ENCODE data around the gene CADM2.

Gene CADM2

DNA sequence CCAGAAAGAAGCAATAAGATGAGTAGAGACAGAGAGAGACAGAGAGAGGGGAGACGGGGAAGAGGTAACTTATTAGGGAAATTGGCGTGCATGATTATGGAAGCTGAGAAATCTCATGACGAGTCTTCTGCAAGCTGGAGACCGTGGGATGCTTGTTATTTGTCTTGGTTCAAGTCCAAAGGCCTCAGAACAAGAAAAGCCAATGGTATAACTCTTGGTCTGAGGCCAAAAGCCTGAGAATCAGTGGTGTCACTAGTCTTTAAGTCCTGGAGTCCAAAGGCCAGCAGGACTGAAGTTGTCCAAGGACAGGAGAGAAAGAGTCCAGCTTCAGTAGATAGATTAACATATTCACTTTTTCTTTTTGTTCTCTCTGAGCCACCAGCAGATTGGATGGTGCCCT, 613.6 kb downstream of the CADM2 start:
- DNase-seq (ENCODE audit: low spot score) = no peak

DNA sequence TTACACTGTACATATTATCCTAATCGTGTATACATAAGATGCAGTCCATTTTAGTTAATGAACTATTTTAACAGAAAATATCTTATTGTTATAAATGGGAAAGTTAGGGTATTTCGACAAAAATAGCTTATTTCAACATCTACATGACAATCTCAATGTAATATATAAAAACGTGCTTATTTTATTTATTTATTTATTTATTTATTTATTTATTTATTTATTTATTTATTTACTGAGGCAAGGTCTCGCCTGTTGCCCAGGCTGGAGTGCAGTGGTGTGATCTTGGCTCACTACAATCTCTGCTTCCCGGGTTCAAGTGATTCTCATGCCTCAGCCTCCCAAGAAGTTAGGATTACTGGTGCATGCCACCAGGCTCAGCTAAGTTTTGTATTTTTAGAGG, 614.2 kb downstream of the CADM2 start:
- no peak for DNase-seq (ENCODE audit: low spot score)

GRCh38 chr3:85574006-85574705, 615.4 kb downstream of the CADM2 start:
- no peak for DNase-seq (ENCODE audit: low spot score)

GRCh38 chr3:85576091-85576690, 617.4 kb downstream of the CADM2 start:
- peak; percentile 46 for DNase-seq (ENCODE audit: low spot score)

GRCh38 chr3:85576697-85577200, 618.0 kb downstream of the CADM2 start:
- DNase-seq (ENCODE audit: low spot score) = no peak

GRCh38 chr3:85584779-85585356, 626.1 kb downstream of the CADM2 start:
- no peak for DNase-seq (ENCODE audit: low spot score)

DNA sequence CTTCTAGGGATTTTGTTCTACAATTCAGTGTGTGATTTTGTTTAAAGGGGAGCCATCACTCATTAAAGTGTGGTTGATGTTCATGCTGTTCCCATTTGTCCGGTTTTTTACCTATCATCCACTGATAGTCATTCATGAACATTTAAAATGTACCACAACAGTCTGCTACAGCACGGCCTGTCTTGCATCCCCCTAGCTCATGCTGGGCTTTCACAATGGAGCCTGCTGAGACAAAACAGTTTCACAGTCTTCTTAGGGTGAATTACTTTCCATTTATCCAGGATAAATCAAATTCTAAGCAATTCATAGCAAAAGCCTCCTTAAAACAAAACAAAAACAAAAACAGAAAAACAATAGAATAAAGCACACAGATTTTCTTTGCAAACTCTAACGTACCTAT, 627.2 kb downstream of the CADM2 start:
- no peak for DNase-seq (ENCODE audit: low spot score)

DNA sequence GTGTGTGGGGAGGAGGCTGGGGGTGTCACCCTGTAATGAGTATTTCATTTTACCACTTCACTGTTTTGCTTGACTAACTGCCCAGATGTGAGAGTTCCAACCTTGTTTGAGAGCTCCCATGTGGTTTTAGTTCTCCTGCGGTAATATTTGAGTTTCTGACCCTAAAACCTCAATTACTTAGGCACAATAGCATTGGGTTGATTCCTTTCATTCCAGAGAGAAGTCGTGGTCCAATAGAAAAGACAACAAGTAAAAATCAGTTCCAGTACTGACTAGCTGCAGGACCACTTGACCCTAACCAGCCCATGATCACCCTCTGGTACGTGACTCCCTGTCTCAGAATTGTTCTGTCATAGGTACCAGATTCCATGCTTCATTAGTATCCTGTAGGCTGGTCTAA, 630.4 kb downstream of the CADM2 start:
- no peak for DNase-seq (ENCODE audit: low spot score)

DNA sequence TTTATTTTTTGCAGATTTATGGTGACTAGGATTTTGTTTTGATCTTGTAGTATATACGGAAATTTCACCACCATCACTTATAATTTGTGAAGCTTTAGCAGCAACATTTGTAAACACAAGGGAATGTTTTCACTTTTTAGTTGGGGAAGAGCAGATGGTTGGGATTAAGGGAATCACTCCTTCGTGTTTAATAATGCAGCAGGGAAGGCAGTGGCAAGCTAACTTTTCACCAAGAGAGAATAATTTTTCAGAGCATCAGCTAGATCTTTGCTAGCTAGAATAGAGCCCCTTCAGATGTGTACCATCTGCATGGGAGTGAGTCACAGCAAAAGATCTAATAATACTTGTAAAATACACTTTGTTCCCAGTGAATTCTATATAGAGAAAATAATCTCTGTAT, 632.7 kb downstream of the CADM2 start:
- no peak for DNase-seq (ENCODE audit: low spot score)

DNA sequence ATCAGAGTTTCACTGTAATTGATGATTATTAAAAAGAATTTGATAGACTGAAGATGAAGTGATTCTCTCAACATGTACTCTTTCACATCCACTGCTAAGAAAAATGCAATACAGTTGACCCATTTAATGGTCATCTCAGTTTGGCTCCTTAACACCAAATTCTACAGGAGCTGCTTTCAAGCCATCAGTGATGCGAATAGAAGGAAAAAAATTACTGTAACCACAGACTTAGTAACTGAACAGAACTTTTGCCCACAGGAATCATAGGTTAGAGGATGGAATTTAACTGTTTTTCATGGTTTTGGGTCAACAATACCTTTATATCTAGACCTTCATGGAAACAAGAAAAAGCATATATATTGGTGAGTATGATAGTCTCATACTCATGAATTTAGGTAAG, 633.5 kb downstream of the CADM2 start:
- DNase-seq (ENCODE audit: low spot score) = no peak

GRCh38 chr3:85594676-85595075, 635.9 kb downstream of the CADM2 start:
- no peak for DNase-seq (ENCODE audit: low spot score)

DNA sequence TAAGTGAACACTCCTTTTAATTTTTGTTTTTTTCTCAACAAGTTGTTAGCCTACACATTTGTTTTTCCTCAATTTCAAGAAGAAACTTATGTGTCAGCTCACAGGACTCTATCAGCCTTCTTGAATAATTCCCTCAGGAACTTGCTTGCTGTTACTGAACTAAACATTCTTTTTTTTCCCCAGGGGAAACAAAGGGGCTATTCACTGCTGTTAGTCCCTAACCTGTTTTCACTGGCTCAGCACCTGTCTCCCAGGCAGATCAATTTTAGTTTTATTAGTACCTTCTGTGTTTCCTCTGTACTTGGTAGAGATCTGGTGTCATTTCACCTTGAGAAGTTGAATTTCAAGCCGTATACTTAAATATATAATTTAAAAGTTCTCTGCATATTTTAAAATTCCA, 644.6 kb downstream of the CADM2 start:
- no peak for DNase-seq (ENCODE audit: low spot score)

DNA sequence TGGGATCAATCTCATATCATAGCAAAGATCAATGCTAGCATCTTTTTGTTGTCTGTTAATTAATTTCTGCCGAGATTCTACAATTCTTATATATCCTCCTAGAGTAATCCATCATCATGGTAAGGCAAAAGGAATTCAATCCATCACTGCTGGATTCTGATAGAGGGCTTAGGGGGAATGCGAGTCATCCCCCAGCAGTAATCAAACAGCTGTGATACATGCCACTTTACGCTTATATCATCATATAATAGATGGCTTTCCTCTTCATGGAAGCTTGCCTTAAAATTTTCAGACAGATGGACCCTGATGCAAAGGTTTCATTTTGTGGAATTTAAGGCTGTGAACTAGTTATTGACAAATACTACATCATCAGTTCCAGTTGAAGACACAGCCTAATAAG, 645.9 kb downstream of the CADM2 start:
- no peak for DNase-seq (ENCODE audit: low spot score)

GRCh38 chr3:85605066-85605465, 646.3 kb downstream of the CADM2 start:
- no peak for DNase-seq (ENCODE audit: low spot score)

DNA sequence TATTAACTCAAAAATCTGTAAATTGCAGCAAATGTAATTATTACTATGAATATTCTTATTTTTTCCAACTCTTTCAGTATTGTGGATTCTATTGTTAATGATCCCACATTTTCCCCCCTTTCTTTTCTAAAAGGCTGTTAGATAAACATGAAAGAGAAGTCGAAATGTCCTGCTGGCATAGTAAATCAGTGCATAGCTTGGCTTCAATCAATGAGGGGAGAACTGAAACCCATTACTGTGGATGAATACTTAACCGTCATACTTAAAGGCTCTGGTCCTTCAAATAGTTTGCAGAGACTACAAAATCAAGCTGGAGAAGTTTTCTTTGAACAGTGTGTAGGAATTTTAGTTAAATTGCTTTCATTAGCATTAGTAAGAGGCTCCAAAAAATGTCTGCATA, 667.9 kb downstream of the CADM2 start:
- DNase-seq (ENCODE audit: low spot score) = no peak

DNA sequence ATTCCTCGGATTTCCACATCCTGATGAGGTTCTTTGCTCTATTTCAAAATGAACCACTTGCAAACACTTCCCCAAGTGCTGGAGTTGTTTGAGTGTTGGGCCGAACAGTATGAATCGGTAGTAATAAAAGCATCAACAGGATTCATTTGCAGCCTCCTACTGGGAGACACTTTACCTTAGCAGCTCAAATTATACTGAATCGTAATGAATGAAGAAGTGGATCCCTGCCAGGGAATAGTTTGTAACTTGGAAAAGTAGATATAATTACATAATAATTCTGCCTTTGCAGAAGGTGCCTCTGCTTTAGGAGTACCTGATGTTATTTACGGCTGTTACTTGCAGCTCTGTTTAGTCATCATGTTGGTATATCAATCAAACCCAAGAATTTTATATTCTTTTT, 669.1 kb downstream of the CADM2 start:
- DNase-seq (ENCODE audit: low spot score) = no peak

- DNase-seq (ENCODE audit: low spot score) = no peak
These were observed 672.3 kb downstream of the CADM2 start for GRCh38 chr3:85631070-85631469.

DNA sequence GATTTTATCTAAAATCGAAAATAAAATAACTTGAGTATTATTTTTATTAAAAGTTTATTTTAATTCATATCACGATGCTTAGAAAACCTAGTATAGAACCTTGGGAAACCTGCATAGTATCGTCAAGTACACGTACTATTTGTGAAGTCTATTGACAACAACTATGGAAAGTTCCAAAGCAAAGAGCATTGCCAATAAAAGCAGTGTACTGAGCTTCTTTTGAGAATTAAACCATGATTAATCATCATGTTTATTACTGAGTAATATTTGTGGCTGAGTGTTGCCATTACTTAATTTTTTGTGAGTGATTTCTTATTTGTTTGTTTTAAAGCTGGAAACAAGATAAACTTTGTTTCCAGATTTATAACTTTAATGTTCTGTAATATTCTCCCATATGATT, 674.1 kb downstream of the CADM2 start:
- no peak for DNase-seq (ENCODE audit: low spot score)

DNA sequence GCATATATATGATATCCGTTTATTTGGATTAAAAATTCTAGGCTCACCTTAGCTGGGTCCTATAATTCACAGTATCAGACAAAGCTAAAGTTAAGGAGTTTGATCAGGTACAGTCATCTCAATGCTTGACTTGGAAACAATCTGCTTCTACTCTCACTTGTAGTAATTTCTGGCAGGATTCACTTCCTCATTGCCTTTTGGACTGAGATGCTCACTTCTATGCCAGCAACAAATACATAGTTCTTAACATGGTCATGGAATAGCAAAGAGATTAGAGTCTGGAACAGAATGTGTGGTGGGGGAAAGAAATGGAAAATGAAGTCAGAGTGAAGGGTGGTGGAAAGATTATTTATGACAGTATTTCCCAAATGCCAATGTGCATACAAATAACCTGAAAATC, 693.6 kb downstream of the CADM2 start:
- no peak for DNase-seq (ENCODE audit: low spot score)

DNA sequence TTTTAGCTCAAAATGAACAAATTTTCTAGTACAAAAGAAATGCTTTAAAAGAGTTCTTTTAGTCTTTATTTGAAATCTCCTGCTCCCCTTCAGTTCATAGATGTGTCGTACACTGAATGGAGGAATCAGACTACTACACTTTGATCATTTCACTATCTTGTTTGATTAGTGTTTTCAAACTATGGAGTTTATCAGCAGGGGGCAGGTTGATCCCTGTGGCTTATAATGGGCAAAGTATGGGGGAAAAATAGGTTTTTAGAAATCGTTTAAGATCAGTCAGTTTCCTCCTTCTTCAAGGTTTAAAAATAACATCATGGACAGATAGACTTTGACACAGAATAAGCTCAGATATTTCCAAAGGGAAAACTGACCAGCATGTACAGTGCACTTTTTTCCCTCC, 701.7 kb downstream of the CADM2 start:
- no peak for DNase-seq (ENCODE audit: low spot score)

DNA sequence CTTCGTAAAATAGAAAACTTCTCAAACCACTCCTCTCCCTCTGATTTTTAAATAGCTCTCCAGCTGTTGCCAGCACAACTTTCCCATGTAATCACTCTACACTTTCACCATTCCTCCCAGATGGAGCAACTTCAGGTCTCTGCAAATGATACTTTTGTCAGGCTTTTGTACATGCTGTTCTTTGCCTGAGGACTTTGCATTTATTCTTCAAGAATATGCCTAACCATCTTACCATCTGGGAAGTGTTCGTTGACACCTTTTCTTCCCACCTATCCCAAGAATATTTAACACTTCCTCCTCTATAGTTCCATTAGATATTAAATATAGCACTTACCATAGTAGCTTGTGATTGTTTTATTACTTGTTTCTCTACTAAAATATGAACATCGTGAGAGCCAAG, 703.7 kb downstream of the CADM2 start:
- DNase-seq (ENCODE audit: low spot score) = no peak

- DNase-seq (ENCODE audit: low spot score) = no peak
These were observed 709.0 kb downstream of the CADM2 start for GRCh38 chr3:85667744-85668143.

DNA sequence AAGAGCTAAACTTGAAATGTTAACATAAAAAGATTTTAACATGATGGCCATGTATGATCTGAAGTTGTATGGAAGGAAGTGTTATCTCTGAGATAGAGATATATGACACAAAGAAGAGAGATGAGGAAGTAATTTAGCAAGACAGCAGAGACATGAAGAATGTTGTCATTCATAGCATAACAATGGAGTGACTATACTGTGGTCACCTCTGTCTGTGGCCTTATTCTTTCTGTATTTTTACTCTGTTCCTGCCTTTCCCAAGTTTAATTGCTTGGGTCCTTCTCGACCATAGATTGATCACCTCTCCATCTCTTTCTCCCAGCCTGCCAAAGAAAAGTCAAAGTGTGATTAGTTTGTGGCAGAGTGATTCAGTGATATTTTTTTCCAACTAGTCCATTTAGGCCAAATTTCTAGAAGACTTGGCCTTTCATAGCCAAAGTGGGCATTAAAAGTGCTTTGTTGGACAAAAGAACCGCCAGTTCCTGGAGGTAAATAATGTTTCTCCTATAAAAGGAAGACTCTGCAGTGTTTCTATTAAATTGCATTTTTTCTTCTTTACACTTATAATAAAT, 711.9 kb downstream of the CADM2 start:
- no peak for DNase-seq (ENCODE audit: low spot score)
